BLaER1 treated with 17β-estradiol and CSF1 and Interleukin-3, amounts not matched to agents 10 nM and 100 nM (cell line): Measurements from ENCODE around the gene SYK.
"Not testable (repeated sequence)": the region's sequence is repeated elsewhere in the genome, so short reads cannot be mapped to it uniquely, and the experiment has no call there.

Source experiments
- H3K27ac ChIP-seq, 11 experiments: shearing (Covaris generic); formaldehyde crosslinking; 2 replicates each; pipeline ENCODE4 v1.8.1; 2022
- H3K27me3 ChIP-seq, 11 experiments: shearing (Covaris generic); formaldehyde crosslinking; 2 replicates each; pipeline ENCODE4 v1.8.1; 2022
- H3K36me3 ChIP-seq, 11 experiments: shearing (Covaris generic); formaldehyde crosslinking; 2 replicates each; pipeline ENCODE4 v1.8.1; 2022
- H3K4me1 ChIP-seq, 10 experiments: shearing (Covaris generic); formaldehyde crosslinking; 2 replicates each; pipeline ENCODE4 v1.8.1; 2022
- H3K4me2 ChIP-seq, 11 experiments: shearing (Covaris generic); formaldehyde crosslinking; 2 replicates each; pipeline ENCODE4 v1.8.1; 2022
- H3K4me3 ChIP-seq, 10 experiments: shearing (Covaris generic); formaldehyde crosslinking; 2 replicates each; pipeline ENCODE4 v1.8.1; 2022
- H3K9ac ChIP-seq, 11 experiments: shearing (Covaris generic); formaldehyde crosslinking; 2 replicates each; pipeline ENCODE4 v1.8.1; 2022
- H3K9me3 ChIP-seq, 11 experiments: shearing (Covaris generic); formaldehyde crosslinking; replicated peaks in 1 of 11; 2 replicates each; pipeline ENCODE4 v1.8.1; 2022
- H4K20me1 ChIP-seq, 11 experiments: shearing (Covaris generic); formaldehyde crosslinking; 2 replicates each; pipeline ENCODE4 v1.8.1; 2022
- Cebpa-rat ChIP-seq, 11 experiments: shearing (Covaris generic); IDR thresholded peaks; 2 replicates each; pipeline ENCODE4 v1.8.1; 2022

The SYK gene

DNA sequence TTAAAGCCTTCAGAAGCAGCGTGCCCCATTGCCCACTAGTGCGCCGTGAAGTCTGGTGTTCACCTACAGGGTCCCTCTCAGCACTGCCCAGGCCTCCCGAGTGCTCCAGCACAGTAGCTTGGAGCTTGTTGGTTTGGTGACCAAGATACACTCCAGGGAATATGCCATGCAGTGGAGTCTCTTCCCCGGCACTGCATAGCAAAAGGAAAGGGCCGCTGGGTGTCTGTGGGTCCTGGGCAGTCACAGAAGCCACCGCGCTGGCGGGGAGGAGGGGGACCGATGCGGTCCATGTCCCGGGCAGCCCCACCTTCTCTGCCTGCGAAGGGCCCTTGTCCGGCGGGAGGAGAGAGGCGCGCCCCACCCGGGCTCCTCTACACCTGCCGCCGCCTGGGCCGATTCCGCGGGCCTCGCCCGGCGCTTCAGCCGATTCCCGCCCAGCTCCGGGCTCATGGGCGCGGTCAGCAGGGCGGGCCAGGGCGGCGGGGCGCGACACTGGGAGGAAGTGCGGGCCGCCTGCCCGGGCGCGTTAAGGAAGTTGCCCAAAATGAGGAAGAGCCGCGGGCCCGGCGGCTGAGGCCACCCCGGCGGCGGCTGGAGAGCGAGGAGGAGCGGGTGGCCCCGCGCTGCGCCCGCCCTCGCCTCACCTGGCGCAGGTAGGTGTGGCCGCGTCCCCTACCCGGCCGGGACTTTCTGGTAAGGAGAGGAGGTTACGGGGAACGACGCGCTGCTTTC, at the start of gene SYK:
Gene SYK, plus strand, starts transcription at position 579 of the 732 bp plus-strand sequence. CDS start 42,080 bp downstream, outside the sequence.
- H3K4me3 ChIP-seq, result peak within 1 kb of the TSS; percentile 70 to 99 (median 90)
- peaks cover 0 to 6% (median 0%) of the 10 kb centered on the region in 11 experiments; a peak in 1 of 22 replicates for H3K9me3 ChIP-seq
- H3K27ac ChIP-seq, result peak within 1 kb of the TSS; percentile 90 to 99 (median 94)
- peak within 1 kb of the TSS; percentile 87 to 98 (median 94) for H3K4me2 ChIP-seq
- H3K4me1 ChIP-seq, result peaks cover 40 to 54% (median 49%) of the 10 kb centered on the region in 10 experiments
- no peaks in the 10 kb centered on the region; a peak in 1 of 22 replicates for H3K36me3 ChIP-seq
- peak within 1 kb of the TSS; percentile 89 to 99 (median 96) for H3K9ac ChIP-seq
- peaks cover 0 to 21% (median 7%) of the 10 kb centered on the region in 11 experiments; a peak in 8 of 22 replicates for H4K20me1 ChIP-seq
- no peak for TF ChIP-seq Cebpa-rat (IDR thresholded peaks at IDR 0.05)
- H3K27me3 ChIP-seq, result no peaks in the 10 kb centered on the region

DNA sequence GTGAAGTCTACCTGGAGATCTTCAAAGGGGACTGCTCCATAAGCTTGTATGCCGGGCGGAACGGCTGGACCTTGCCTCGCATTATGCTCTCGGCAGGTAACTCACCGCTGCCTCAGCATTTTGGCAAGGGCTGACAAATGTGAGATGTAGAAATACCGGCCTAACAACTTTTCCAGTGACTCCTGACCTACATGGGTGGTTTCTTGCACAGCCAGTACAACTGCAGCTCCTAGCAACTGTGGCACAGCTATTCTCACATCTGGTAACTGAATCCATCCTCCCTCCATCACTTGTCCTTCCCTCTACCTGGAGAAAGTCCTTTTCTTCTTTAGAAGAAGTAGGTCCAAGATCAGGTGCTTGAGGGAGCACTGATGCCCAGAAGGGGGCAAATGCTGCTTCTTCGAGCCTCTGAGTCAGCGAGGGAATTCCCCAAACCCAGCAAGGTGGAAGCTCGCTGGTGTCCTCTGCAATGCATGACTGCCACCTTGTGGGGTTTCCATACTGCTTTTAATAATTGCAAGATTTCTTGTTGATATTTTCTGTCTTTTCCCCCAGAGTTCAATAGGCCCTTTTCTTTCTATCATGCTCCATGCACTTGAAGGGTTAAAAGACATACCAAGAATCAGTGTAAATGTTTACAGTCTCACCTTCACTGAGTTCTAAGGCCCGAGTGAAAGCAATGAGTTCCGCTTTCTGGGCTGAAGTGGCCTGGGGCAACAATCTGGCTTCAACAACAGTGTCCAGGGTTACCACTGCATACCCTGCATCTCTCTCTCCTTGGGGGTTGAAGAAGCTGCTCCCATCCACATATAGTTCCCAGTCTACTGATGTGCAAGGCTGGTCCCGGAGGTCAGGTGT, 45.9 kb upstream of the SYK start:
- not testable (repeated sequence) for H3K4me1 ChIP-seq, H3K27ac ChIP-seq, H4K20me1 ChIP-seq, H3K4me3 ChIP-seq, H3K9ac ChIP-seq, H3K9me3 ChIP-seq, H3K36me3 ChIP-seq, H3K27me3 ChIP-seq, H3K4me2 ChIP-seq

DNA sequence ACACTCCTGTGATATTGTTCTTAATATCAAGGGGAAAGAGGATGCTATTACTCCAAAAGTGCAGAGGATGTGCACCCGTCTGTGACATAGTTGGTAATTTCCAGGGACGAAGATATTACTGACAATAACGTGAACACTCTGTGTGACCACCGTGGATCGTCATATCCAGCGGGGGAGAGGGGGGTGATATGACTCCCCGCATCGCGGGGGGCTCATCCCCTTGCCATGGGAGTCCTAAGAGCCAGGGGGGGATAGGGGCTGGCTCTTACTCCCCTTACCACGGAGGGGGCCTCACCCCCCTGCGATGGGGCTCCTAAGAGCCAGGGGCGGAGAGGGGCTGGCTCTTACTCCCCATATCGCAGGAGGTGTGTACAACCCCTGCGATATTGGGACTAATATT, 41.0 kb upstream of the SYK start:
- not testable (repeated sequence) for H3K4me3 ChIP-seq, H3K27me3 ChIP-seq, H3K27ac ChIP-seq

DNA sequence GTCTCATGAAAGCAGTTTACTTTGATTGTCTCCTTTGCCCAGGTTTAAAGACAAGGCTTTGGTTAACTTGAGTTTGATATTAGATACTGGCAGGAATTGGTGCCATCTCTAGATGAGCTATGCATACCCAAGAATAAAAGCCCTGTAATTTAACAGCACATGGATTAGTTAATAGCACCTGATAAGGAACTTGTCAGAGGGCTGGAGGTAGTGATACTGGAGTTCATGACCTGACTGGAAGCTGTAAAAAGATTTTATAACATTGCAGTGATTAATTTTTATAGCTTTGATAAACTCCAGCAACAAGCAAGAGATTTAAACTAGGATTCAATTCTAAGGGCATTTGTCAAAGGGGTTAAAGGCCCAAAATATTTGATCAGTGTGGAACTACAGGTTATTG, 34.9 kb upstream of the SYK start:
- no peak overlapping the region for H3K27ac ChIP-seq
- peaks cover 47 to 66% (median 58%) of the 10 kb centered on the region in 11 experiments for H3K9me3 ChIP-seq
- TF ChIP-seq Cebpa-rat (IDR thresholded peaks at IDR 0.05), result no peak
- H3K4me2 ChIP-seq, result no peak overlapping the region
- no peaks in the 10 kb centered on the region for H4K20me1 ChIP-seq
- H3K4me1 ChIP-seq, result peaks cover 0 to 19% (median 0%) of the 10 kb centered on the region in 10 experiments; a peak in 5 of 20 replicates
- H3K27me3 ChIP-seq, result no peaks in the 10 kb centered on the region
- no peaks in the 10 kb centered on the region for H3K36me3 ChIP-seq
- no peak overlapping the region for H3K4me3 ChIP-seq
- no peak overlapping the region for H3K9ac ChIP-seq

More for the DNA sequence above, 41.0 kb upstream of the SYK start:
- not testable (repeated sequence) for H3K4me2 ChIP-seq, H3K4me1 ChIP-seq, H4K20me1 ChIP-seq, H3K9ac ChIP-seq, H3K36me3 ChIP-seq
- peaks cover 8 to 14% (median 12%) of the 10 kb centered on the region in 11 experiments; a peak in 21 of 22 replicates for H3K9me3 ChIP-seq

DNA sequence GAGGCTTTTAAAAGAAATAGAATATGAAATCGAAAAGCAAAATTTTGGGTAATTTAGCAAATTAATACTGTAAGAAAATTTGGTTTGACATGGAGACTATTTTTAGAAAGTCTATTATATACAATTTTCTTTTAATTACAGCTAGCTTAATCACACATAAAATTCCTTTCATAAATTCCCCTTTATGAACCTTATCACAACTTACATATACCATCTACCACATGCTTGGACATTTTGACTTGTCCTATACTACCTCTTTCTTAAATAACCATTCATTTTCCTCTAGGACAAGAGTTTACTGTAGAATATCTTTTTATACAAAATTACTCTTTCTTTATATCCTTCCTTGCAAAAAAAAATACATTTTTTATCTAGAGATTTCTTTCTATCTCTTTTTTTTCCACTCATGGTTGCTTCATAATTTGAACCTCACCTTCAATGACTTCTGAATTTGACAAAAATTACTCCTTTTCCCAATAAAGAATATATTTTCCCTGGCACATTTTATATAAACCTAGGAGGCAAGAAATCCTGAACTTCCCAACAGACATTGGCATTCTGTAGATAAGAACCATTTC, 34.0 kb upstream of the SYK start:
- H3K9ac ChIP-seq, result no peak overlapping the region
- H4K20me1 ChIP-seq, result no peaks in the 10 kb centered on the region
- no peak overlapping the region for H3K4me3 ChIP-seq
- no peaks in the 10 kb centered on the region for H3K27me3 ChIP-seq
- H3K9me3 ChIP-seq, result peaks cover 47 to 66% (median 58%) of the 10 kb centered on the region in 11 experiments
- no peaks in the 10 kb centered on the region for H3K36me3 ChIP-seq
- H3K4me1 ChIP-seq, result peaks cover 0 to 27% (median 0%) of the 10 kb centered on the region in 10 experiments; a peak in 6 of 20 replicates
- no peak overlapping the region for H3K27ac ChIP-seq
- no peak for TF ChIP-seq Cebpa-rat (IDR thresholded peaks at IDR 0.05)
- no peak overlapping the region for H3K4me2 ChIP-seq

DNA sequence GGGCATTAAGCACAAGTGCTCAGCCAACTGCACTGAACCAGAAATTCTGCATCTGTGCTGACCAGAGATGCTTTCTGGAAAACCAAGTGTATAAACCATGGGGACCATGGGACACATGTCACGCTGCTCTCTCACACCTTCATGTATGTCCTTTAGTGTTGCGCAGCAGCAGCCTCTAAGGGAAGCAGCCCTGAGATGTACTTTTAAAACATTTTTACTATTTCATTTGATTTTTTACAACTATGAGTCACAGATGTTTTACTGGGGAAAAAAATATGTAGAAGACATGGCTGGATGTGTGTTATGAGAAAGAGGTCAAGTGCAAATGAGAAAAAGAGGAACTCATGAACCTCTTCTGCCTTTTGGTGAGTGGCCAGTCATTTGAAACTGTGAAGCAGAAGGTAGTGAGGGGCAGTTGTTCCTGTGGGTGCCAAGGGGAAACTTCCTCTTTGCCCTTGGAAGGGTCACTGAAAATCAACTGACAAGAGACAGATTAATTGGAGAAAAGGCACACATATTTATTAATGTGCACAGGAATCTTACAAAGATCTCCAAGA, 31.4 kb upstream of the SYK start:
- no peaks in the 10 kb centered on the region for H3K27me3 ChIP-seq
- TF ChIP-seq Cebpa-rat (IDR thresholded peaks at IDR 0.05), result no peak
- no peak overlapping the region for H3K9ac ChIP-seq
- peaks cover 7 to 48% (median 10%) of the 10 kb centered on the region in 10 experiments; a peak in 15 of 20 replicates for H3K4me1 ChIP-seq
- no peak overlapping the region for H3K27ac ChIP-seq
- no peak overlapping the region for H3K4me3 ChIP-seq
- H3K36me3 ChIP-seq, result no peaks in the 10 kb centered on the region
- H4K20me1 ChIP-seq, result no peaks in the 10 kb centered on the region
- H3K4me2 ChIP-seq, result peak overlapping the region in 2 of 11 experiments; percentile 58 to 62; a peak in 4 of 22 replicates
- peaks cover 39 to 56% (median 49%) of the 10 kb centered on the region in 11 experiments for H3K9me3 ChIP-seq

DNA sequence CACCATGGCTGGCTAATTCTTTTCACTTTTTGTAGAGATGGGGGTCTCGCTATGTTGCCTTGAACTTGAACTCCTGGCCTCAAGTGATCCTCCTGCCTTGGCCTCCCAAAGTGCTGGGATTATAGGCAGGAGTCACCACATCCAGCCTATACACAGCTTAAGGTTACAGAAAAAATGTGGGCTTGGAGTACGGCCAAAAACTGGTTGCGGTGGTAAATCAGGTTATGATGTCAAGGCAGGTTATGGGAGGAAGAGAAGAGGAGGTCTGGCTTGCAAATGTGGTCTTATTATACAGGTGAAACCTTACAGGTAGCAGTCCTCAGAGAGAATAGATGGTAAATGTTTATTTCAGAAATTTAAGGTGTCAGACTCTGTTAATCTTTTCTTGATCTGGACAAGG, 30.7 kb upstream of the SYK start:
- Histone ChIP-seq H3K9me3 (peaks cover 32 to 49% (median 43%) of the 10 kb centered on the region in 11 experiments), H3K4me1 (peaks cover 7 to 48% (median 10%) of the 10 kb centered on the region in 10 experiments; a peak in 15 of 20 replicates), H3K27me3 (no peaks in the 10 kb centered on the region), H3K9ac (no peak overlapping the region), H3K4me3 (no peak overlapping the region), H4K20me1 (no peaks in the 10 kb centered on the region), H3K36me3 (no peaks in the 10 kb centered on the region), H3K27ac (no peak overlapping the region), H3K4me2 (peak overlapping the region in 2 of 11 experiments; percentile 17 to 58; a peak in 3 of 22 replicates)
- TF ChIP-seq Cebpa-rat (IDR thresholded peaks at IDR 0.05), result no peak

DNA sequence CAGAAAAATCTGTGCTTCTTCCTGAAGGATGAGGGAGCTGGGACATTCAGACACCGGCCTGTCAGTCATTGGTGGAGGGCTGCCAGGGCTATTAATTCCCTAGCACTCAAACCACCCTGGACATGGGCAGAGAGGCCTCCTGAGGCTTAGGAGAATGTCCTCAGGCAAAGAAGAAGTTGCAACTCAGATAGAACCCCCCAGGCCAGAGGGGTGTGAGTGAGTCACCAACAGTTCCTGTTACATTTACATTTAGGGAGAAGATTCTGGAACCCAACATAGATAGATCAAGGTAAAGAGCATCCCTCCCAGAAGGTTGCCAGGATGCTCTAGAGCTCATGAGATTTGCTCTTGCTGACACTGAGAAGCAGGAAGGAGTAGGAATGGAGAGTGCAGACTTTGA, 29.2 kb upstream of the SYK start:
- Histone ChIP-seq H3K4me2 (peak overlapping the region in 2 of 11 experiments; percentile 42 to 59; a peak in 4 of 22 replicates), H4K20me1 (no peaks in the 10 kb centered on the region), H3K4me3 (no peak overlapping the region), H3K4me1 (peaks cover 7 to 48% (median 10%) of the 10 kb centered on the region in 10 experiments; a peak in 15 of 20 replicates), H3K27me3 (no peaks in the 10 kb centered on the region), H3K9ac (no peak overlapping the region), H3K27ac (no peak overlapping the region), H3K9me3 (peaks cover 18 to 35% (median 28%) of the 10 kb centered on the region in 11 experiments), H3K36me3 (no peaks in the 10 kb centered on the region)
- no peak for TF ChIP-seq Cebpa-rat (IDR thresholded peaks at IDR 0.05)
